CD14-positive monocyte (primary cell): ENCODE measurements around the gene LAMTOR3. TPM values are rescaled to one million over a fixed set of nuclear protein-coding genes. Genes with fewer than 3 reads are reported as not detected.
A peak's percentile ranks its signal among the peaks of the same experiment; 100 is the strongest.

Experiments used
- DNase-seq, 3 donors: peaks; one replicate each; pipeline ENCODE4 v3.0.0-alpha.2; 2011 to 2022
- H2AFZ ChIP-seq: 2 replicates; pipeline ENCODE4 v1.6.0; 2012; ENCODE audit warnings: mild to moderate bottlenecking, low read depth, low read length, inconsistent platforms; ENCODE audit not compliant: insufficient read depth, poor library complexity, severe bottlenecking
- H3K27ac ChIP-seq, 2 donors: 1 replicate in 1 of 2; 2 replicates in 1 of 2; pipeline ENCODE4 v1.5.1; 2012 to 2013; ENCODE audit warnings: low read length in 2 of 2, control low read depth in 1 of 2, inconsistent platforms in 1 of 2, low read depth in 1 of 2, mild to moderate bottlenecking in 1 of 2
- H3K27me3 ChIP-seq, 2 donors: one replicate each; pipeline versions ENCODE4 v1.6.0 to v1.6.1; 2011 to 2013; ENCODE audit warnings: low read length in 2 of 2; ENCODE audit not compliant: control insufficient read depth in 2 of 2, insufficient read depth in 2 of 2
- H3K36me3 ChIP-seq, 2 donors: replicated peaks in 1 of 2; 1 replicate in 1 of 2; 2 replicates in 1 of 2; pipeline versions ENCODE4 v1.5.1 to v1.6.1; 2012 to 2013; ENCODE audit warnings: low read length in 2 of 2, control low read depth in 1 of 2, inconsistent platforms in 1 of 2, mild to moderate bottlenecking in 1 of 2; ENCODE audit not compliant: insufficient read depth in 2 of 2, control insufficient read depth in 1 of 2
- H3K4me1 ChIP-seq, 2 donors: 1 replicate in 1 of 2; 2 replicates in 1 of 2; pipeline versions ENCODE4 v1.5.1 to v1.6.1; 2012 to 2013; ENCODE audit warnings: low read length in 2 of 2, control low read depth in 1 of 2, inconsistent platforms in 1 of 2, mild to moderate bottlenecking in 1 of 2, moderate library complexity in 1 of 2; ENCODE audit not compliant: insufficient read depth in 2 of 2, control insufficient read depth in 1 of 2
- H3K4me2 ChIP-seq: replicated peaks from 2 replicates; pipeline ENCODE3; 2012; ENCODE audit warnings: low read length, moderate library complexity, mild to moderate bottlenecking; ENCODE audit not compliant: poor library complexity, severe bottlenecking; ENCODE audit errors: extremely low read depth
- H3K4me3 ChIP-seq, 3 experiments: fragments of 200-600 bp in 1 of 3; sonication (generic) in 1 of 3; replicated peaks in 1 of 3; 1 replicate in 2 of 3; 2 replicates in 1 of 3; pipeline ENCODE4 v1.5.1; 2011 to 2013; ENCODE audit warnings: low read length in 3 of 3, mild to moderate bottlenecking in 3 of 3, control low read depth in 2 of 3, low read depth in 2 of 3, inconsistent platforms in 1 of 3, moderate library complexity in 1 of 3
- H3K79me2 ChIP-seq: 2 replicates; pipeline ENCODE4 v1.6.0; 2012; ENCODE audit warnings: mild to moderate bottlenecking, control low read depth, inconsistent platforms, low read length, moderate library complexity; ENCODE audit not compliant: insufficient read depth
- H3K9ac ChIP-seq: 2 replicates; pipeline ENCODE4 v1.6.0; 2017; ENCODE audit warnings: low read length, mild to moderate bottlenecking; ENCODE audit not compliant: insufficient read depth, poor library complexity, severe bottlenecking
- H3K9me3 ChIP-seq, 2 donors: replicated peaks in 1 of 2; 1 replicate in 1 of 2; 2 replicates in 1 of 2; pipeline versions ENCODE4 v1.5.1 to v1.6.1; 2012 to 2013; ENCODE audit warnings: low read length in 2 of 2, control low read depth in 1 of 2; ENCODE audit not compliant: control insufficient read depth in 1 of 2, insufficient read depth in 1 of 2
- H4K20me1 ChIP-seq: 2 replicates; pipeline ENCODE4 v1.6.0; 2012; ENCODE audit warnings: mild to moderate bottlenecking, low read length, control low read depth, moderate library complexity; ENCODE audit not compliant: insufficient read depth
- H3K27ac Mint-ChIP-seq, 7 donors: one replicate each; pipeline ENCODE4 v1.8.0; 2020; ENCODE audit warnings: mild to moderate bottlenecking in 7 of 7, mixed read lengths in 7 of 7, moderate library complexity in 6 of 7, inconsistent platforms in 2 of 7
- H3K27me3 Mint-ChIP-seq, 3 donors: one replicate each; pipeline ENCODE4 v1.8.0; 2021 to 2022; ENCODE audit warnings: low read depth in 3 of 3, mild to moderate bottlenecking in 3 of 3, mixed read lengths in 3 of 3, moderate library complexity in 3 of 3, inconsistent platforms in 1 of 3
- H3K36me3 Mint-ChIP-seq, 2 donors: one replicate each; pipeline ENCODE4 v1.8.0; 2020; ENCODE audit warnings: mixed read lengths in 2 of 2, inconsistent platforms in 1 of 2, mild to moderate bottlenecking in 1 of 2
- H3K4me1 Mint-ChIP-seq: one replicate; pipeline ENCODE4 v1.8.0; 2020; ENCODE audit warnings: mild to moderate bottlenecking, mixed read lengths
- H3K4me3 Mint-ChIP-seq, 2 donors: one replicate each; pipeline ENCODE4 v1.8.0; 2020; ENCODE audit warnings: mild to moderate bottlenecking in 2 of 2, mixed read lengths in 2 of 2, moderate library complexity in 1 of 2
- H3K9me3 Mint-ChIP-seq, 7 donors: one replicate each; pipeline ENCODE4 v1.8.0; 2020 to 2022; ENCODE audit warnings: mixed read lengths in 7 of 7, mild to moderate bottlenecking in 6 of 7, moderate library complexity in 6 of 7, inconsistent platforms in 2 of 7
- CTCF ChIP-seq: fragments of 200-600 bp; IDR thresholded peaks from one replicate; pipeline ENCODE4 v1.8.0; 2022; ENCODE audit warnings: antibody characterized with exemption, mild to moderate bottlenecking
- WGBS: methylation state at CpG from one replicate; pipeline ENCODE4 v1.1.5; 2013; ENCODE audit warnings: missing lambda C conversion rate; ENCODE audit not compliant: insufficient coverage; 5-methylcytosine and 5-hydroxymethylcytosine counted together
- intact Hi-C, 2 donors: fragments of 100-400 bp; cut with micrococcal nuclease; formaldehyde crosslinking; loops; one replicate each; pipeline versions ENCODE4 v1.15.0 to v1.15.1; 2023
- polyA plus RNA-seq, 3 donors: library from polyadenylated mRNA; depleted of rRNA in 1 of 3; unstranded in 2 of 3; stranded (reverse) in 1 of 3; fragments of 300-500 nt in 2 of 3; fragments of >200 nt in 1 of 3; fragmentation: Illumina TruSeq in 2 of 3; gene quantifications; 1 replicate in 2 of 3; 2 replicates in 1 of 3; pipeline ENCODE4 v1.2.3, GENCODE V29; 2012 to 2021

Gene LAMTOR3
- polyA plus RNA-seq, 3 donors, result 19.9 to 83.3 (median 62.5) TPM

GRCh38 chr4:99893029-99893428 lies 1.2 kb downstream of the LAMTOR3 start:
- H3K27ac Mint-ChIP-seq, result peak overlapping the region; percentile 50 to 99 (median 98)
- WGBS, result 96% methylated on average over 8 of the region's 8 CpGs
- intact Hi-C loops, result loop anchor here (5.0 kb wide), 3 partner anchors 36 to 331 kb away; partner anchors contain the start of genes TRMT10A (in 2 of the 2) and DNAJB14 (in 1 of the 2)

GRCh38 chr4:99891351-99891750 lies 2.9 kb downstream of the LAMTOR3 start:
- Mint-ChIP-seq H3K36me3 (peaks cover 23 to 27% of the 10 kb centered on the region in 2 donors), H3K27me3 (no peaks in the 10 kb centered on the region), H3K4me1 (peaks cover 28% of the 10 kb centered on the region), H3K9me3 (no peaks in the 10 kb centered on the region), H3K4me3 (no peak overlapping the region), H3K27ac (peak overlapping the region in 1 of 7 donors; percentile 0)
- Histone ChIP-seq H3K4me3 (no peak overlapping the region), H3K27me3 (no peaks in the 10 kb centered on the region), H2AFZ (no peak overlapping the region), H3K36me3 (peaks cover 9 to 24% of the 10 kb centered on the region in 2 donors), H3K9ac (no peak overlapping the region), H3K4me1 (peaks cover 15 to 23% of the 10 kb centered on the region in 2 donors), H3K9me3 (no peaks in the 10 kb centered on the region), H4K20me1 (peaks cover 6% of the 10 kb centered on the region), H3K79me2 (peaks cover 71% of the 10 kb centered on the region), H3K4me2 (no peak overlapping the region), H3K27ac (no peak overlapping the region)
- no CpG with 5 or more reads among the region's 2 CpGs for WGBS
- intact Hi-C loops, result loop anchor here (5.0 kb wide), 3 partner anchors 34 to 329 kb away; partner anchors contain the start of genes TRMT10A (in 2 of the 2) and DNAJB14 (in 1 of the 2)
- no peak for TF ChIP-seq CTCF
- DNase-seq, result no peak

More at GRCh38 chr4:99893029-99893428, 1.2 kb downstream of the LAMTOR3 start:
- Mint-ChIP-seq H3K27me3 (no peaks in the 10 kb centered on the region), H3K4me1 (peaks cover 28% of the 10 kb centered on the region), H3K9me3 (no peaks in the 10 kb centered on the region), H3K36me3 (peaks cover 19 to 20% of the 10 kb centered on the region in 2 donors), H3K4me3 (peak overlapping the region; percentile 91 to 94)
- no peak for DNase-seq
- peak overlapping the region in 1 of 3 experiments; percentile 96 for H3K4me3 ChIP-seq
- no peak for TF ChIP-seq CTCF
- peaks cover 15 to 23% of the 10 kb centered on the region in 2 donors for H3K4me1 ChIP-seq
- H3K36me3 ChIP-seq, result peaks cover 0 to 11% of the 10 kb centered on the region in 2 donors
- H4K20me1 ChIP-seq, result no peaks in the 10 kb centered on the region
- no peaks in the 10 kb centered on the region for H3K9me3 ChIP-seq
- peaks cover 60% of the 10 kb centered on the region for H3K79me2 ChIP-seq
- no peak overlapping the region for H3K9ac ChIP-seq
- H2AFZ ChIP-seq, result no peak overlapping the region
- H3K4me2 ChIP-seq, result peak overlapping the region; percentile 96
- H3K27me3 ChIP-seq, result no peaks in the 10 kb centered on the region
- peak overlapping the region in 1 of 2 donors; percentile 99 for H3K27ac ChIP-seq
